Activated CD4-positive, CD25-positive, alpha-beta regulatory T cell treated with anti-CD3 and anti-CD28 coated beads, Interleukin-2, amount 50 U/mL, for 24 hours (primary cell): ENCODE measurements around the gene HEATR1.
A peak's percentile ranks its signal among the peaks of the same experiment; 100 is the strongest.
"Not testable (repeated sequence)": the region's sequence is repeated elsewhere in the genome, so short reads cannot be mapped to it uniquely, and the experiment has no call there.

Experiments
- ATAC-seq, 2 donors: fragments of 150-1000 bp; cut with Tn5 transposase; one replicate each; pipeline ENCODE4 v1.10.0; 2021; ENCODE audit warnings: mild to moderate bottlenecking in 1 of 2, moderate library complexity in 1 of 2

Gene HEATR1

DNA sequence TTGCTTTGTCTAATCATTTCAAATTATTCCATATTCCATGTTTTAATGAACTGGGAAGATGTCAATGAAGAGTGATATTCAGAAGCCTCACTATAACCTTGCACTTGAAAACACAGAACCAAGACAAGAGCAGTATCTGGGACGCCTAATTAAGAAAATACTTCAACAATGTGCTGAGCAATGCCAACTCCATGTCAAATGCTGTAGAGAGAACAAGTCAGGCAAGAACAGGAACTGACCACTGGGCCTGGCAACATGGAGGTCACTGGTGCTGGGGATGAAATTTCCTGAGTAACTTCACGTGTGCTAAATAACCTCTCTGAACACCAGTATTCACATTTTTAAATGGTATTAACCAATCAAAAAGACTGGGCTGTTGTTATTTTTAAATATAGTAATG is 22.8 kb downstream of the HEATR1 start:
- ATAC-seq, result no peak

DNA sequence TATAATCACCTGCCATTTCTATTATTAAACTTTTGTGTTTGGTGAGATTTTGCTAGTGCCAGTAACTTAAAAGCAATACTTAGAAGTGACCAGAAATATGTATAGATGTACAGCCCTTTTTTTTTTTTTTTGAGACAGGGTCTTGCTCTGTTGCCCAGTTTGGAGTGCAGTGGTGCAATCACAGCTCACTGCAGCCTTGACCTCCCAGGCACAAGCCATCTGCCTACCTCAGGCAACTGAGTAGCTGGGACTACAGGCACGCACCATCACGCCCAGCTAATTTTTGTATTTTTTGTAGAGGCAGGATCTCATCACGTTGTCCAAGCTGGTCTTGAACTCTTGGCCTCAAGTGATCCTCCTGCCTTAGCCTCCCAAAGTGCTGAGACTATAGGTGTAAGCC is 23.9 kb downstream of the HEATR1 start:
- ATAC-seq, result not testable (repeated sequence)

DNA sequence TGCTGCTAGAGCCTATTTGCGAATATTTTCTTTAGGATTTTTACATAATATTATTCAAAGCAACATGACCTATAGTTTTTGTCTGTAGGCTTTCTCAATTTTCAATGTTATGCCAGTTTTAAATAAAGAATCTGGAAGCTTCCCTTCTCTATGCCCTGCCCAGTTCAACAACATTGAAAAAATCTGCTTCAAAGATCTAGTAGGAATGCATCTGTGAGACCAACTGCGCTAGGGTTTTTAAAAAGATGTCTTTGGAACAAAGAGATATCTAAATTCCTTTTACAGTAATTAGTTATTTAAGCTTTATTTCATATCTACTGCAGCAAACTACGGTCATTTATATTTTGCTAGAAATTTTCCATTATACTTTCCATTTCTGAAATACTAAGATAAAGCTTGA is 25.7 kb downstream of the HEATR1 start:
- ATAC-seq, result no peak

DNA sequence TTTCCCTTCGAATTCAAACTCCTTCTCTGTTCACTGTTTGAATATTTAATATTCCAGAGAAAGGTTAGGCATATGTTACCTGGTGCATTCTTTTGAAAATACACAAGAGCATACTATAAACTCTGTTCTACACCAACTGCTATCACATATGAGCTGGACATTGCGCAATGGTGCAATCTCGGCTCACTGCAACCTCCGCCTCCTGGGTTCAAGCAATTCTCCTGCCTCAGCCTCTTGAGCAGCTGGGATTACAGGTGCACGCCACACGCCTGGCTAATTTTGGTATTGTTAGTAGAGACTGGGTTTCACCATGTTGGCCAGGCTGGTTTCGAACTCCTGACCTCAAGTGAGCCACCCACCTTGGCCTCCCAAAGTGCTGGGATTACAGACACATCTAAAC is 27.3 kb downstream of the HEATR1 start:
- not testable (repeated sequence) for ATAC-seq

DNA sequence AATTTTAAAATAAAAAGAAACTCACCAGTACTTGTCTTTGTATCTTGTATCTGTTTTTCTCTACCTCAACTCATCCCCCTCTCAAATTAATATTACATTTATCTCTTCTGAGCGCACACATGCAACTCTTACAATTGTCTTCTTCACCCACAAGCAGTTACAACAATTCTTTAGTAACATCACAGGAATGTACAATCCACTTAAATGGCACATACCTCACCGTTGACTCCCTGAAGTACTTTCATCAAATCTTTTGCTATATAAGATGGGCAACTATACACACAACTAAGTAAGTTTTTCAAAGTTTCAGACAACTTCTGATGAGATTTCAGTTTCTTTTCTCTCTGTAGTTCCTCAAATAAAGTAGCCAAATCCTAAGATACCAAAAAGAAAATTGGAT is 28.3 kb downstream of the HEATR1 start:
- ATAC-seq, result no peak

DNA sequence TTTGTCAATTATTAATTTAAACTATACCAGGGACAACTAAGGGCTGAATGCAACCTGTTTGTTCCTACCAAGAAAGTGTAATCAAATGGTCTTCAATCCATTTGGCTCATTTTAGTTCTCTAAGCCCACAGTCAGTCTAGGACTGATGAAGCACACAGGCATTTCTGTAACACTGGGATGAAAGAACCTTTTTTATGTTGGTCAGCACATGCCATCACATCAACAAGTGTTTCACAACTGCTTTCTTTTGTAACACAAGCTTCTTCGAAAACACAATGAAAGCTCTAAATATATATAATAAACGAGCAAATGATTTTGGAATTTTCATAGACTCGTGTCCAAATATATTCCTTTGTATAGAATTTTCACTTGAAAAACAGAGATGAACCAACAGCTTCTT is 28.8 kb downstream of the HEATR1 start:
- no peak for ATAC-seq

DNA sequence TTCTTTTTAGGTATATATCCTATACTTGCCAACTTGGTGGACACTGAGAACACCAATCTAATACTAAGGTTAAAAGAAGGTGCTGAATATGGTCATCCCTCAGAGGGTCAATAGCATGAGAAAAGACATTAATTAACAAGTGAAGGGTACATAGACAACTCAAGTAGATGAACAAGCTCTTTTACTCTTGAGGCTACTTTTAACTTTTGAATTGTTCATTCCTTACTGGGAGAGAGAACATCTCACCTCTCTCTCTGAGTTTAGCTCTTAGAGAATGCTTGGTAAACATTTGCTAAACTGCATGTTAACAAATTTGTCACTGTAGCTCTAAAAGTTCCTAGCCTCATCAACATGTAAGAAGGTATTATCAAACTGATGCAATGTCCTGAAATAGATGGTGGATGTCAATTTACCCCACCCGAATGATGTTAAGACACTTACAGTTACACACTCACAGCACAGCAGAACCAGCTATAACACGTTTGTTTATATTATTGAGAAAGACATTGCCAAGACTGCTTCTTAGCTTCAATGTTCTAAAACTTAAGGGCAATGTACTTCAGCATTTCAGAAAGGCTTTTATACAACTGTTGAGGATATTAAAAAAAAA is 35.9 kb downstream of the HEATR1 start:
- ATAC-seq, result no peak

DNA sequence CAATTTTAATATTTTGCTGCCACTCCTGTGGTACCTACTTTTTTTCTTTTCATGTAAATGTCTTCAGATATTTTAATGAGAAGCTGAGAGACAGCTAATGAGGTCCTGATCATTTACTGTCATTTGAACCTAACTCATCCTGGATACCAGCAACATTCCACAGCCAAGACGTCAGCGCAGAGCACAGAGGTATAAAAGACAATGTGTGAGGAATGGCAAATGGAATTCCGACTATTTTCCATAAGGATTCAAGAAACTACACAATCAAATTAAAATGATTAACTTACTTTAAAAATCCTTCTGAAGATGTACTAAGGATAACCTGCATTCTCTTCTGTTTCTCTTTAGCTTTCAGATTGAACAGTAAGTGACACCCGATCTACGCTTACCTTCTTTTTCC is 38.8 kb downstream of the HEATR1 start:
- ATAC-seq, result no peak

DNA sequence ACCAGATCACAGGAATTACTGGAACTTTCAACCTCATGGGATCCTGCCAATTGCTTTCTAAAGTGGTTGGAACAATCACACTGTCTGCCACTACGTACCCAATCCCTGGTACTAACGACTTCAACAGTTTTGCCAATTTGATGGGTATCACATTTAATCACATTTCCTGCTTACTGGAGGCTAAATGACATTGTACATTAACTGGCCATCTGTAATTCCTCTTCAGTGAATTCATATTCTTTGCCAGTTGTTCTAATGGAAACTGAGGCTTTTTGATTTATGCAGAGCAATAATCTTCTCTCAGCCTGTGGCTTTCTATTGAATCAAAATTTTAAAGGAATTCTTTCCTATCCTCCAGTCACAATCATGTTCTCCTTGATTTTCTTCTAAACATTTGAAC is 42.3 kb downstream of the HEATR1 start:
- no peak for ATAC-seq

DNA sequence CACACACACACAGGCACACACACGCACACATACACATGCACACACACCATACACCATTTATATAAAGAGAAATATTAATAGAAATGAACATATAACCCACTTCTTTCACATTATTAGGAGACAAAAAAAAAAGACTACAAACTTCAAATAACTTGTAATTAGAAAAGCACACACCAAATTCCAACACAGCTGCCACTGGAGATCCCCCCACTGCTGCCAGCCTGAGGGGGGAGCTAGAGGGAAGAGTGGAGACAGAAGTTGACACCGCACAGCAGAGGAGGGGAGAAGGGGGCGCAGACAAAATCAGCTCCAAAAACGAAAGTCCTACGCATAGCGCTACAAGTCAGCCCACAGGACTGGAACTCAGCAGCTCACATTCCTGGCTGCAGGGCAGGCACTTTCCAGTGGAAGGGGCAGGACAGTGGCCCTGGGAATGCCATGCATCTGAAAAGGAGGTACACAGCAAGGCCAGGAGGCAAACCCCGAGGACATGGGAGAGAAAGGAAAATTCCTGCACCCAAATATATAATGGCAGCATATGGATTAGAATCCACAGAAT is 44.0 kb downstream of the HEATR1 start:
- no peak for ATAC-seq

DNA sequence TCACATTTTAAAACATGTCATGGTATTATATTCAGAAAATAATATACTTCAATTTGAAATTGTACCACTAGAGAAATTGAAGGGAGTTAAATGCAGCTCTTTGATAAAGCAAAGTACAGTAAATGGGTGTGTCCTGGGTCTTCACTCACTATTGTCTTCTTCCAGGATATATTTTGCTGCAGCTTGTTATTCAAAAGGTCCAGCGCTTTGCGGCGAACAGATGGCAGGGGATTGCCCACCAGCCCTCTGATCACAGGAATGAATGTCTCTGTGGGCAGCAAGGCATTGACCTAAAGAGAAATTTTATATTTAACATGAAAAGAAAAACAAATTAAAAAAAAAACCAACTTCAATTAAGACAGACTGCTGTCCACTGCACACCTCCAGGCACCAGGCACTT is 45.5 kb downstream of the HEATR1 start:
- ATAC-seq, result no peak

DNA sequence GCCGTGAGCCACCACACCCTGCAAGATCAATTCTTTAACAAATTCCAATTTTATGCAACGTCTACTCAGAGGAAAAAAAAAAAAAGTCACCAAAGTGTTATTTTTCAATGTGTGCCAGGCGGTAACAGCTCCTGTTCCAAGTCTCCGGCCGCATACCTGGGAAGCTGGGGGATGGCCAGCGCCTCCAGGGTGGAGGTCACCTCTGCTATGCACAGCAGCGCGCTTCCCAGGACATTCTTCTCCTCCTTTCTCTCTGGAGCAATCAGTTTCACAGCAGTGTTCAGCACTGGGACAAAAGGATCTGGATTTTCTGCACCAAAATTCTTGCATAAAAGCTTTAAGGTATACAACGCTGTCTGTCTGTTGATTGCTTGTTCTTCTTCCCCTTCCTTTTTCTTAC is 46.2 kb downstream of the HEATR1 start:
- ATAC-seq, result no peak

DNA sequence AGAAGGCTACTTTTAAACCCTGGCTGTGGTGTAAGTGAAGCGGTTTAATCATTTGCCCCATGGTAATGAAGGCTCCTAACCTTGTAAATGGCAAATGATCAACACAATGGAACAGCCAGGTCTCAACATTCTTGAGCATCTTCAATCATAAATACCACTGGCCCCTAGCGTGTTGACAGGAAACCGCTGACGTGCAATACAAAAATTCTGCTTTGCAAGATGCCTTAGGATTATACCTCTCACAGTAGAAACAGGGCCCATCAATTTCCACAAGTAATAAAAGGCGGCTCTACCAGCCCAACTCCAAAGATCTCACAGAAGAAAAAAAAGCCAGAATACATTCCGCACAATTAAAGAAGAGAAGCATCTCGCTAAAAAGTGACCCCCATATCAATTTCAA is 47.7 kb downstream of the HEATR1 start:
- ATAC-seq, result no peak

DNA sequence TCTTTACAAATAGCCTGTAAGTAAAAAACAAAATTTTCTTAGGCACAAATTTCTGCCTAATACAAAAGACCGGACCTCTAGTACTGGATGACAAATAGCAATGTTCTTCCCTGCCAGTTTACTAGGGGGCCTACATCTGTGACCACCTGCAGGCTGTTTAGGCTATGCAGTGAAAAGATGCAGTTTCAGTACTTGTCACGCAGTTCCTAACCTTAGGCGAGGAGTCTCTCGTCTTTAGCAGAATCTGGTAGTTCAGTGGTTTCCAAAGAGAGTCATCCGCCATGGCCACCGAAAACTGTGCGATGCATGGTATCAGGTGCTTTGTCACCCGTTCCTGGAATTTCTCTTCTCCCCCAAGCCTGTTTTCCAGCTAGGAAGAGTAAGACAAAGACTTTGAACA is 50.9 kb downstream of the HEATR1 start:
- no peak for ATAC-seq

DNA sequence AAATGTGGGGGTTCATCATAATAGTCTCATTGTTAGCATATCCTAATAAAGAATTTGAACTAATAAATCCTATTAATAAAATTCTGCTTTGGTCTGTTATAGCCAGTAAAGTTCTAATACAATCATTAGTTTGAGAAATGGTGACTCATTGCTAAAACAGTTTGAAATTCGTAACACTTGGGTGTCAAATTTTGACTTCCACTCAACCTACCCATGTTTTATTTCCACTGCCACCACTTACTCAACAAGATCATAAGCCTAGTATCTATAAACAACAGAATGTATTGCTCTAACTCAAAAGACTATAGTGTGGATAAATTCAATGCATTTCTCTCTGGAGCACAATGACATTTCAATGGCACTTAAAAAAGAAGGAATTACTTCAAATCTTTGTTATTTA is 51.4 kb downstream of the HEATR1 start:
- no peak for ATAC-seq

DNA sequence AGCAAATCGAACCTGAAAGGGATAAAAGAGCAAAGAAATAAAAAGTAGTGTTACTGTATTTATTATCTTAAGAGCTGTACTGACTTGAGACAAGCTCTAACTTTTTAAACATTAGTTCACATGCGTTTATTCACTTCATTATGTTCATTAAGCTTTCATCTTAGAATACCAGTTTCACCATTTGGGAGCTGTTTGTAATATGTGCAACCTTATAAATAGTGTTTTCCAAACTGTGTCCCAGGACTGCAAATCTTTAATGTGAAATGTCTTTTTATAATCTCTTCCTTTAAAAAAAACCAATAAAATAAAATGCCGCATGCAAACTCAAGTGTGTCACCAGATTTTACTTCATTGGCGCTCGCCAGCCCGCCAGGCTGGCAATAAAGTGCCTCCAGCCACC is 52.2 kb downstream of the HEATR1 start:
- no peak for ATAC-seq

DNA sequence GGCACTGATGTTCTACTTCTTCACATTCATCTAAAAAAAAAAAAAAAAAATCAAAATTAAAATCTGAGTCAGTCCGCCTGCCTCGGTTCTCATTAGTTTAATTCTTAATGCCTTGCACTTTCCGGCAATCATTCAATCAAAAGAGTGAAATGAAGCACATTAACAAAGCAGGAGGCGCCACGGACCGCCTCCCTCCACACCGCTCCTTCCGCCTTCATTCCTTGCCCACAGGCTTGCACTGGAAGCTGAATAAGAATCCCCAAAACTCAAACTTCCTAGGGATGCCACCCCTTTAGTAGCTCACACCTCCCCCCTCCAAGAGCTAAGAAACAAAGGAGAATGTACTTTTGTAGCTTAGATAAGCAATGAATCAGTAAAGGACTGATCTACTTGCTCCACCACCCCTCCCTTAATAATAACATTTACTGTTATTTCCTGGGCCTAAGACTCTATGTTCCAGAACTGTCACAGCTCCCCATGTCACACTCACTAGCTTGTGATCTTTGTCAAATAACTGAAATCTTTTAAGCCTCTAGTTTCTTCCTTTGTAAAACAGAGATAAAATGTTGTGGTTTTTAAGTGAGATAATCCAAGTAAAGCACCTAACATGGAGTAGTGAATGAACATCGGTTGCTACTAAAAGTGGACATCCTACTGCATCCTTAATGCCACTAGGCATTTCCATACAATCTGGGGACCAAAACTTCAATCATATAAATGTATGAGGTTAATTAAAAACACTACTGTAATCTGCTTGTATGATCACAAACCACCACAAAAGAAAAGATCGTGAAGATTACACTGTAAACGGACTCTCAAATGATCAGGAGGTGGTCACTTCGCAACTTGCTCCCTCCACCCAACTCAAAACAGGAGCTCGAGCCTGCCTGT is 53.1 kb downstream of the HEATR1 start:
- ATAC-seq, result no peak

DNA sequence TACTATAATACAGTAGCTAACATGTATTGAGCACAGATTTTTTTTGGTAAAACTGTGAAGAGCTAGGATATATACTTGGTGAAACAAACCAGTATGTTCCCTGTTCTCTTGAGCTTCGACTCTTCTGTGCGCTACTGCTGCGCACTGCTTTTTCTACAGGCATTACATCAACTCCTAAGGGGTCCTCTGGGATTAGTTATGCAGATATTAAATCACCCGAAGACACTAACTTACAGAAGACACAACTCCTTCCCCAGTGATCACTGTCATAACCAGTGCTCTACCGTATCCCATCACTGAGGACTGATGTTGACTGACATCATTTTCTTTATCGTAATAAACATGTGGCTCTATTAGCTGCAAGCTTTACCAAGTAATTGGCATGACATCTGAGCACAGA is 55.9 kb downstream of the HEATR1 start:
- ATAC-seq, result no peak

DNA sequence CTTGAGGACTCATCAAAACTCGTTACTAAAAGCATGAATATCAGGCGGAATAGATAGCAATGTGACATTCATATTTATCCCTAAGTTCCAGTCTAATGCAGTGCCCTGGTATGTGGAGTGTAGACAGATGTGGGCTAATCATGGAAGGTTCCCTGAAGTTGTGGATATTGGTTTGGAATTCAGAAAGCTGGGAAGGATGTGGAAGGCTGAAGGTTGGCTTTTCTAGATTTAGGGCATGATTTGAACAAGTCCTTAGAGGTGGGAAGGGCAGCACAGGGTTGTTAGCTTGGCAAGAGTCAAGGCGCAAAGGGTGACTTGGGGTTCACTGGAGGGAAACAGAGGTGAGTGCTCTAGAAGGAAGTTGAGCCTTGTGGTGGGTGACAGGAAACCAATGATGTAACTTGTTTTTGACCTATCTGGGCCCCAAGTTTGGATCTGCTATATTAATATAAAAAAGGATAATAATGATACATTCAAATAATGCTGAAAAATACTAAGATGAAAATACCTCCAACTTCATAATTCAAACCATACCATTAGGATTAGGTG is 58.6 kb downstream of the HEATR1 start:
- ATAC-seq, result peak in 1 of 2 donors; percentile 61

DNA sequence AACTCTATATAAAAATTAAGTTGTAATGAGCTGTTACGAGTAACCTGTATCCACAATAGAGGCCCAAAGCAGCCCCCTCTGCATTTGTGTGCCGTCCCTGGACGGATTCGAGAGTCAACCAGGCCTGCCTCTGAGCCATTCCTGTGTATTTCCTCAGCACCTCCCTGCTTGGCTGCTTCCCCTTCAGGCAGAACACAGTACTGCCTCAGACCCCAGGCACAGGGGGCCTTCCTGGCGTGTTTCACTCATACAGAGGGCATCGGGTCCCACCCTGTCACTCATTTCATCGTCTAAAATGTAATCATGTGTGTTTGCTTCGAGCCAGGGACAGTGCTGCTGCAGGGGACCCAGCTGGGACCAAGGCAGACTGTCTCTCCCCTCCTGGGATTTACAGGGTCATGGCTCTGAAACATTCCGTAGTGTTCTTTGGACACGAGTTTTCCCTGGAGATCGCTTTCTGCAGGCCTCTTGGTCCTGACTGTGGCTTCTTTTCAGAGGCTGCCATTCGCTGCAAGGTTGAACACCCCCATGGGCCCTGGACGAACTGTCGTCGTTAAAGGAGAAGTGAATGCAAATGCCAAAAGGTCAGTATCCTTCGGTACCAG is 61.1 kb downstream of the HEATR1 start:
- peak in 1 of 2 donors; percentile 28 for ATAC-seq

DNA sequence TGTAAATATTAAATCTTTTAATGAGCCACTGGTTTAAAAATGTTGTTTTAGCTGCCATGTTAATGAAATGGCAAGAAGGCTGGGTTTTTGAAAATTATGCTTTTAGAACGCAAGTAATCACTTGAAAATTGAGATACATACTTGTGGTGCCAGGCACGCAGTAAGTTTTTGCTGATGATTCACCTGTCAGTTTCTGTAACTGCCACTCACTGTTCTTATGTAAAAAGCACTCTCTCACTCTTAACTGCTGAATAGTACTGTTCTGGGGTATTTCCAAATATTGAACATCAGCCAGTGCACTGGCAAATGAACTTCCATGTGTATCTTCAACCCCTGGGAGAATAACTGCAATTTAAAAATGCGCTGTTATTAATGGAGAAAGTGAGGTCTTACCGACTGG is 62.6 kb downstream of the HEATR1 start:
- no peak for ATAC-seq

DNA sequence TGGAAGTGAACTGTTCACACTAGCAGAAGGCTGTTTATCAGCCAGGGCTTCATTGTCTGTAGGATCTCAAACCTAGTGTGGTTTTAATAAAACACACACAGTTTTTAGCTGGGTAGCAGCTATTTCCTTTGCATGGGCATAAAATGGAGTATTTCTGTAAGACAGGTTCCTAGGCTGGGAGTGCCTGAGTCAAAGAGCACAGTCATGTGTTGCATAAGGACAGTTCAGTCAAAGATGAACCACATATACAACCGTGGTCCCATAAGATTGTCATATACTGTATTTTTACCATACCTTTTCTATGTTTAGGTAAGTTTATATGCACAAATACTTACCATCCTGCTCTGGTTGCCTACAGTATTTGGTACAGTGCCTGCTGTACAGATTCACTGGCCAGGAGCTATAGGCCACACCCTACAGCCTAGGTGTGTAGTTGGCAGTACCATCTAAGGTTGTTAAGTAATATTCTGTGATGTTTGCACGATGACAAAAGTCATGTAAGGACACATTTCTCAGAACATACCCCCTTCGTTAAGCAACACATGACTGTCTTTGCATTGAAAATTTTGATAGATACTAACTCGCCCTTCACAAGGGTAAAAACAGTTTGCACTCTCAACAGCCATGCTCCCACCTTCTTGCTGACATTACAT is 63.4 kb downstream of the HEATR1 start:
- no peak for ATAC-seq

DNA sequence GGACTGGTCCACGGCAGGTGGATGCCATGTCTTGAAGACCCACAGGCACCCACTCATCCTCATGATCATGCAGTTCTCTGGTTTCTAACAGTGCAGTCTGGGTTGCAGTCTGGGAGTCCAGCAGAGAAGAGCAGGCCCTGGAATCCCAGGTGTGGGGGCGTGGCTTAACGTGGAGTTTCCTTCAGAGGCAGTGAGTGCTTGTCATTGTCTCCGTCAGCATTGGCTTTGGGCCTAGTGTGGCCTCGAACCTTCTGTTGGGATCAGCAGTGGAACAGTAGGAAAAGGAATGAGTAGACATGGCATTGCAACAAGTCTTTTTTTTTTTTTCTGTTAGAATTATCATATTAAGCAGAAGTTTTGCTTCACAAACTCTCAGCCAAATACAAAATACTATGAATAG is 67.8 kb downstream of the HEATR1 start:
- no peak for ATAC-seq
